Left kidney (tissue), 2 donors: ENCODE measurements around the gene PEX6. TPM values are rescaled to one million over a fixed set of nuclear protein-coding genes. Genes with fewer than 3 reads are reported as not detected.
"Not testable (repeated sequence)": the region's sequence is repeated elsewhere in the genome, so short reads cannot be mapped to it uniquely, and the experiment has no call there.

Source experiments
- DNase-seq: peaks from one replicate; pipeline ENCODE4 v3.0.0-alpha.2; 2013
- polyA plus RNA-seq: library from polyadenylated mRNA; unstranded; fragments of 120-200 nt; gene quantifications from one replicate; pipeline ENCODE4 v1.2.1, GENCODE V29; 2013; ENCODE audit not compliant: insufficient read length

The PEX6 gene
- polyA plus RNA-seq, 1 donor, result 18.2 TPM

GRCh38 chr6:42968126-42968701 is 10.8 kb downstream of the PEX6 start:
- DNase-seq, result no peak

GRCh38 chr6:42967228-42967627 is 11.8 kb downstream of the PEX6 start:
- no peak for DNase-seq

- no peak for DNase-seq
Measured at GRCh38 chr6:42966571-42966970, 12.4 kb downstream of the PEX6 start.

GRCh38 chr6:42963855-42964605 is 15.0 kb downstream of the PEX6 start:
- no peak for DNase-seq

GRCh38 chr6:42963179-42963854 is 15.7 kb downstream of the PEX6 start:
- no peak for DNase-seq

GRCh38 chr6:42962502-42963178 is 16.3 kb downstream of the PEX6 start:
- DNase-seq, result no peak

- no peak for DNase-seq
Measured at GRCh38 chr6:42962096-42962495, 16.9 kb downstream of the PEX6 start.

- DNase-seq, result no peak
Measured at GRCh38 chr6:42961020-42961470, 17.9 kb downstream of the PEX6 start.

GRCh38 chr6:42960243-42961019 is 18.6 kb downstream of the PEX6 start, which contains the start of gene GNMT:
TSS of gene GNMT (plus strand) at chr6:42960754. CDS start at chr6:42960768, 14 bp downstream.
- peak; percentile 50 for DNase-seq

GRCh38 chr6:42959917-42960242 is 19.1 kb downstream of the PEX6 start:
- DNase-seq, result no peak

GRCh38 chr6:42958125-42958524 is 20.9 kb downstream of the PEX6 start:
- no peak for DNase-seq

- not testable (repeated sequence) for DNase-seq
Measured at GRCh38 chr6:42954405-42954804, 24.6 kb downstream of the PEX6 start.

GRCh38 chr6:42952389-42952788 is 26.6 kb downstream of the PEX6 start:
- DNase-seq, result no peak

GRCh38 chr6:42947950-42948349 is 31.0 kb downstream of the PEX6 start:
- DNase-seq, result no peak

GRCh38 chr6:42942444-42942843 is 36.5 kb downstream of the PEX6 start:
- no peak for DNase-seq

GRCh38 chr6:42941356-42941755 is 37.6 kb downstream of the PEX6 start:
- not testable (repeated sequence) for DNase-seq

GRCh38 chr6:42940493-42941045 is 38.4 kb downstream of the PEX6 start:
- DNase-seq, result no peak

GRCh38 chr6:42939810-42940167 is 39.2 kb downstream of the PEX6 start:
- DNase-seq, result no peak

GRCh38 chr6:42938987-42939809 is 39.8 kb downstream of the PEX6 start:
- no peak for DNase-seq

GRCh38 chr6:42938428-42938796 is 40.6 kb downstream of the PEX6 start:
- no peak for DNase-seq
